Endodermal cell (in vitro differentiated cells): Measurements from ENCODE around the gene ROR1. TPM values are rescaled to one million over a fixed set of nuclear protein-coding genes. Genes with fewer than 3 reads are reported as not detected.

Experiments
- DNase-seq: peaks from one replicate; pipeline ENCODE4 v3.0.0-alpha.2; 2017
- H3K27ac ChIP-seq: 2 replicates; pipeline ENCODE4 v1.5.1; 2013; ENCODE audit warnings: mild to moderate bottlenecking, low read depth, low read length, moderate library complexity
- H3K27me3 ChIP-seq: 2 replicates; pipeline ENCODE4 v1.6.1; 2013; ENCODE audit warnings: mild to moderate bottlenecking, low read length, moderate library complexity; ENCODE audit not compliant: insufficient read depth, control insufficient read depth, poor library complexity, severe bottlenecking
- H3K36me3 ChIP-seq: 2 replicates; pipeline ENCODE4 v1.7.0; 2013; ENCODE audit warnings: mild to moderate bottlenecking, low read length, moderate library complexity; ENCODE audit not compliant: control insufficient read depth, insufficient read depth
- H3K4me1 ChIP-seq: one replicate; pipeline ENCODE4 v1.7.0; 2013; ENCODE audit warnings: low read length; ENCODE audit not compliant: control insufficient read depth, insufficient read depth
- H3K4me3 ChIP-seq: 2 replicates; pipeline ENCODE4 v1.5.1; 2013; ENCODE audit warnings: mild to moderate bottlenecking, low read length, moderate library complexity
- H3K9ac ChIP-seq: 2 replicates; pipeline ENCODE4 v1.6.1; 2013; ENCODE audit warnings: mild to moderate bottlenecking, low read length, moderate library complexity; ENCODE audit not compliant: poor library complexity, severe bottlenecking; ENCODE audit errors: extremely low read depth
- H3K9me3 ChIP-seq: 2 replicates; pipeline ENCODE4 v1.6.1; 2013; ENCODE audit warnings: mild to moderate bottlenecking, low read length, moderate library complexity; ENCODE audit not compliant: control insufficient read depth
- H3K27ac Mint-ChIP-seq: 2 replicates; pipeline ENCODE4 v1.8.0; 2020; ENCODE audit warnings: mixed read lengths
- H3K27me3 Mint-ChIP-seq: 2 replicates; pipeline ENCODE4 v1.8.0; 2021; ENCODE audit warnings: mild to moderate bottlenecking, mixed read lengths; ENCODE audit not compliant: insufficient read depth
- H3K36me3 Mint-ChIP-seq: 2 replicates; pipeline ENCODE4 v1.8.0; 2020; ENCODE audit warnings: low read depth, mixed read lengths
- H3K4me1 Mint-ChIP-seq: 2 replicates; pipeline ENCODE4 v1.8.0; 2020; ENCODE audit warnings: mixed read lengths
- H3K4me3 Mint-ChIP-seq: 2 replicates; pipeline ENCODE4 v1.8.0; 2020; ENCODE audit warnings: mild to moderate bottlenecking, moderate library complexity, mixed read lengths
- H3K9me3 Mint-ChIP-seq: 2 replicates; pipeline ENCODE4 v1.8.0; 2020; ENCODE audit warnings: mild to moderate bottlenecking, mixed read lengths
- WGBS, 2 experiments: methylation state at CpG; one replicate each; pipeline versions ENCODE4 v1.1.5 to v1.1.7; 2013; ENCODE audit warnings: missing lambda C conversion rate in 2 of 2, mixed read lengths in 1 of 2; ENCODE audit not compliant: insufficient coverage in 1 of 2, insufficient read length in 1 of 2; 5-methylcytosine and 5-hydroxymethylcytosine counted together
- total RNA-seq, 2 donors: library from RNA; stranded (reverse); fragmentation: NEBNext Ultra II Directional in 1 of 2; extraction: Animal tissue kit (Norgen Biotek cat#: 25700) in 1 of 2; gene quantifications; 2 replicates in 1 of 2; 3 replicates in 1 of 2; pipeline ENCODE4 v1.2.1, GENCODE V29; 2021
- TF ChIP-seq, protein P1 (sequence below): fragments of 200-600 bp; sonication (generic); conservative IDR thresholded peaks from 2 replicates; pipeline ENCODE4 v1.5.0; 2021; ENCODE audit warnings: antibody characterized with exemption, mild to moderate bottlenecking

The ROR1 gene
- total RNA-seq, 2 donors from 2014 or later, result 77.4 to 77.9 TPM

- Mint-ChIP-seq H3K9me3 (no peaks in the 10 kb centered on the region), H3K27me3 (no peaks in the 10 kb centered on the region), H3K4me3 (no peak overlapping the region), H3K36me3 (no peaks in the 10 kb centered on the region), H3K27ac (no peak overlapping the region), H3K4me1 (no peaks in the 10 kb centered on the region)
- TF ChIP-seq, protein P1, sequence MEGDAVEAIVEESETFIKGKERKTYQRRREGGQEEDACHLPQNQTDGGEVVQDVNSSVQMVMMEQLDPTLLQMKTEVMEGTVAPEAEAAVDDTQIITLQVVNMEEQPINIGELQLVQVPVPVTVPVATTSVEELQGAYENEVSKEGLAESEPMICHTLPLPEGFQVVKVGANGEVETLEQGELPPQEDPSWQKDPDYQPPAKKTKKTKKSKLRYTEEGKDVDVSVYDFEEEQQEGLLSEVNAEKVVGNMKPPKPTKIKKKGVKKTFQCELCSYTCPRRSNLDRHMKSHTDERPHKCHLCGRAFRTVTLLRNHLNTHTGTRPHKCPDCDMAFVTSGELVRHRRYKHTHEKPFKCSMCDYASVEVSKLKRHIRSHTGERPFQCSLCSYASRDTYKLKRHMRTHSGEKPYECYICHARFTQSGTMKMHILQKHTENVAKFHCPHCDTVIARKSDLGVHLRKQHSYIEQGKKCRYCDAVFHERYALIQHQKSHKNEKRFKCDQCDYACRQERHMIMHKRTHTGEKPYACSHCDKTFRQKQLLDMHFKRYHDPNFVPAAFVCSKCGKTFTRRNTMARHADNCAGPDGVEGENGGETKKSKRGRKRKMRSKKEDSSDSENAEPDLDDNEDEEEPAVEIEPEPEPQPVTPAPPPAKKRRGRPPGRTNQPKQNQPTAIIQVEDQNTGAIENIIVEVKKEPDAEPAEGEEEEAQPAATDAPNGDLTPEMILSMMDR, result no peak
- Histone ChIP-seq H3K27ac (no peak overlapping the region), H3K9ac (no peak overlapping the region), H3K36me3 (no peaks in the 10 kb centered on the region), H3K27me3 (no peaks in the 10 kb centered on the region), H3K4me3 (no peak overlapping the region), H3K4me1 (no peaks in the 10 kb centered on the region), H3K9me3 (no peaks in the 10 kb centered on the region)
- DNase-seq, result no peak
- 90 to 95% methylated on average over 1 to 3 of the region's 3 CpGs for WGBS, 2 experiments
These were observed 348.8 kb downstream of the ROR1 start for GRCh38 chr1:64122588-64122987.

DNA sequence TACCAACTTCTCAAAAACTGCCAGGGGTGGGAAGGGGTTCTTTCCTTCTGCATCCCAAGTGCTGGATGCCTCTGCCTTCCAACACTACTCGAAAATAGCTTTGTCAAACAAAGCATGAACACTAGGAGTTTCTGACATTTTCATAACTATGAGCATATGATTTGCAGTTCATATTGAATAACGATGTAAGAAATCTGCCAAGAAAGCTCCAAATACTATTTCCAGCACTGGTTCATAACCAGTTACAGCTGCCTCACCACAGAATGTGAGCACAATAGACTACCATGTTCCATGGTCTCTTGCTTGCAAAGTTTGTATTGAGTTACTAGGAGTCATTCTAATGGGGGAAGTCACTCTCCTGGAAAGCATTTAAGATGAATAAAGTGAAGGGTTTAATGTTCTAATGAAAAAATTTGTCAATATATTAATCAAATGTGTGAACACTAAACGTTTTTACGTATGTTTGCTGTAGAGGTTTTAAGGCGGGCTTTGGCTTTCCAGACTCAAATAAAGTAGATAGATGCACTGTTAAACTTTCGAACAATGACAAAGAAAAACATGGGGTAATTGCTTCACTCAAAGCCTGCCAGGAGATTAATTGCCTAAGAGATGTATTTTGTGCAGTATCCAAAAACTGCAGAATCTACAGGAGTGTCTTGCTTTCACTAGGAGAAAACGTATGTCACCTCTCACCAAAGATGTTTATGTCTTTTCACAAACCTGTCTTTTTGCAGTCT lies 351.1 kb downstream of the ROR1 start:
- H3K9me3 Mint-ChIP-seq, result no peaks in the 10 kb centered on the region
- no peak overlapping the region for H3K9ac ChIP-seq
- H3K36me3 ChIP-seq, result no peaks in the 10 kb centered on the region
- TF ChIP-seq, protein P1, result no peak
- no peaks in the 10 kb centered on the region for H3K4me1 Mint-ChIP-seq
- WGBS, 2 experiments, result 92 to 93% methylated on average over 4 to 7 of the region's 7 CpGs
- H3K4me3 Mint-ChIP-seq, result no peak overlapping the region
- no peaks in the 10 kb centered on the region for H3K4me1 ChIP-seq
- H3K27me3 ChIP-seq, result no peaks in the 10 kb centered on the region
- no peaks in the 10 kb centered on the region for H3K27me3 Mint-ChIP-seq
- no peak overlapping the region for H3K27ac Mint-ChIP-seq
- no peak overlapping the region for H3K4me3 ChIP-seq
- H3K27ac ChIP-seq, result no peak overlapping the region
- no peak for DNase-seq
- no peaks in the 10 kb centered on the region for H3K36me3 Mint-ChIP-seq
- H3K9me3 ChIP-seq, result no peaks in the 10 kb centered on the region

DNA sequence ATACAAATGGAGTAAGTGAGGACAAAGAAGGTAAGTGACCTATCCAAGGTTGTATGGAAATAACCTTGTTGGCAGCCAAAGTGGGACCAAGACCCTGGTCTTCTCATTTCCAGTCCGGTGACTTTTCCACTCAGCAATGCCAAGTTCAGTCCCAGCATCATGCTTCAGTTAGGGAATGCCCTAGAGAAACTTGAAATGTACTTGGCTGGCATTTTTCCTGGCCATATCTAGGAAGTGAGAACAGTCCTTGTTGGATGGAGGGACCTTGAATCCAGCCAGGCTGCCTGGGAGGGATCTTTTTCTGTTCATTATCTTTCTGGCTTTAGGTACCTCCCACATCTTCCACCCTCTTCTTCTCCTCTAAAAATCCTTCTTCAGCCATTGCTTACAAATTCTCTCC lies 352.8 kb downstream of the ROR1 start:
- Histone ChIP-seq H3K4me1 (peaks cover 7% of the 10 kb centered on the region), H3K4me3 (no peak overlapping the region), H3K27ac (no peak overlapping the region), H3K27me3 (no peaks in the 10 kb centered on the region), H3K9ac (no peak overlapping the region), H3K36me3 (no peaks in the 10 kb centered on the region), H3K9me3 (no peaks in the 10 kb centered on the region)
- TF ChIP-seq, protein P1, result no peak
- Mint-ChIP-seq H3K27me3 (no peaks in the 10 kb centered on the region), H3K36me3 (no peaks in the 10 kb centered on the region), H3K4me3 (no peak overlapping the region), H3K9me3 (no peaks in the 10 kb centered on the region), H3K27ac (no peak overlapping the region), H3K4me1 (peaks cover 11% of the 10 kb centered on the region)
- WGBS, 2 experiments, result 96% methylated on average over 1 of the region's 1 CpG; no CpG with 5 or more reads in 1 of the 2 experiments
- DNase-seq, result no peak
